ENCODE data around the gene FOSL2.

Gene FOSL2

DNA sequence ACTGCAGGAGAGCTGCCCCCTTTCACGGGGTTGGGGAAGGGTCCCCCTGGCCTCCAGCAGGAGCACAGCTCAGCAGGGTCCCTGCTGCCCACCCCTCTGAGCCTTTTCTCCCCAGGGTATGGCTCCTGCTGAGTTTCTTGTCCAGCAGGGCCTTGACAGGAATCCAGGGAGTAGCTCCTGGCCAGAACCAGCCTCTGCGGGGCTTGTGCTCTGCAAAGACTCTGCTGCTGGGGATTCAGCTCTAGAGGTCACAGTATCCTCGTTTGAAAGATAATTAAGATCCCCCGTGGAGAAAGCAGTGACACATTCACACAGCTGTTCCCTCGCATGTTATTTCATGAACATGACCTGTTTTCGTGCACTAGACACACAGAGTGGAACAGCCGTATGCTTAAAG is 21.2 kb downstream of the FOSL2 start:
- DNase-seq: no peak

DNA sequence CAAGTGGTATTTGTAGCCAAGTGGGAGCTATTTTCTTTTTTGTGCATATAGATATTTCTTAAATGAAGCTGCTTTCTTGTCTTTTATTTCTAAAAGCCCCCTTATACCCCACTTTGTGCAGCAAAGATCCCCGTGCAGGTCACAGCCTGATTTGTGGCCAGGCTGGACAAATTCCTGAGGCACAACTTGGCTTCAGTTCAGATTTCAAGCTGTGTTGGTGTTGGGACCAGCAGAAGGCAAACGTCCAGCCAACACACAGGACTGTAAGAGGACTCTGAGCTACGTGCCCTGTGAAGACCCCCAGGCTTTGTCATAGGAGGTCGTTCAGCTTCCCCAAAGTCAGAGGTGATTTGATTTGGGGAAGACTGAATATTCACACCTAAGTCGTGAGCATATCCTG is 21.9 kb downstream of the FOSL2 start:
- DNase-seq: no peak

- DNase-seq: no peak
These were observed 22.4 kb downstream of the FOSL2 start for GRCh38 chr2:28415010-28415409.

DNA sequence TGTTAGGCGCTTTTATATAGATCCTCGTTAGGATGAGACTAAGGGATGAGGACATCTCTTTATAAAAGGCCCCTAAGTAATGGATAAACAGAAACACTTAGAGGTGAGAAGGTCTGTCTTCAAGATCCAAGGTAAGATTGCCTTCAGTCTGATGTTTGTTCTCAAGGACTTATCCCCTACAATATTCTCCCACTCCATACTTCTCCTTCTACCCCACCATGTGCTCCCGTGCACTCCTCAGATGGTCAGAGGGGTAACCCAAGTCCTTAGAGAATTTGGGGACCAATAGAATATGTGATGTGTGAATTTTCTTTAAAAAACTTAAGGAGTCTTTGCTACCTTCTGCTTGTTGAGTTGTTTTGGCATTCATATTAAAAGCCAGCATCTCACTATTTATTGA is 23.1 kb downstream of the FOSL2 start:
- DNase-seq: no peak

- no peak for DNase-seq
These were observed 26.3 kb downstream of the FOSL2 start for GRCh38 chr2:28419003-28419402.

- DNase-seq: no peak
These were observed 27.0 kb downstream of the FOSL2 start for GRCh38 chr2:28419443-28420270.

GRCh38 chr2:28420722-28421121 is 28.1 kb downstream of the FOSL2 start:
- no peak for DNase-seq

- peak; percentile 28 for DNase-seq
These were observed 30.5 kb downstream of the FOSL2 start for GRCh38 chr2:28422908-28423741.

DNA sequence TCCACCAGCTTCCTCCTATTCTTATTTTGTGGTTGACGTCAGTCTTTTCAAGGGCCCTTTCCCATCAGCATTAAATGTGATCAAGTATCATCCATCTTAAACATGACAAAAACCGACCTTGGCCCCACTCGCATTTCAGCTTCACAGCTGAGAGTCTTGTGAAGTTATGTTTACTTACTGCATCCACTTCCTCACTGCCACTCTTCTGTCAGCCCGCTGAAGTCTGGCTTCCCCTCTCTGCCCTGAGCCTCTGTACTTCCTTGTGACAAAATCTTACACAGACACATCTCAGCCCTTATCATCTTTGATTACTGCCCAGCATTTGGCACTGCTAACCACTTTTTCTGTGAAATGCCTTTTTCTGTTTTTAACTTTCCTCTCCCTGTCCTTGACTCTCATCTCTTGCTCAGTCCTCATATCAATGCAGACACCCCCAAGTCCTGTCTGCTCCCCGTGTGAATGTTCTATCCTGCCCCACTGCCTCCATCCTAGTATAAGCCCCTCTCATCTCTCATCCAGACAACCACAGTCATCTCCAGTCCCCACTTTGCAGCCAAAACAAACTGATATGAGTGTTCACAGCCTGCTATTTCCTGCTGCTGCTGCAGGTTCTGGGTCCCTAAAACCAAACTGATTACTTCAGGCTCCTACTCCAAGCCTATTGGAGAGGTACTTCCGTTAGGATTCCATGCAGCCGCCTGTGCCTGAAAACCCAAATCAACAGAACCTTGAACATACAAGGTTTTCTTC is 31.4 kb downstream of the FOSL2 start:
- DNase-seq: peak; percentile 26

GRCh38 chr2:28424799-28425463 is 32.3 kb downstream of the FOSL2 start:
- no peak for DNase-seq

- no peak for DNase-seq
These were observed 32.8 kb downstream of the FOSL2 start for GRCh38 chr2:28425464-28425835.

- no peak for DNase-seq
These were observed 35.2 kb downstream of the FOSL2 start for GRCh38 chr2:28427741-28428415.

- DNase-seq: no peak
These were observed 35.8 kb downstream of the FOSL2 start for GRCh38 chr2:28428486-28428885.

GRCh38 chr2:28429636-28430376 is 37.1 kb downstream of the FOSL2 start:
- no peak for DNase-seq

GRCh38 chr2:28430377-28430765 is 37.7 kb downstream of the FOSL2 start:
- no peak for DNase-seq

DNA sequence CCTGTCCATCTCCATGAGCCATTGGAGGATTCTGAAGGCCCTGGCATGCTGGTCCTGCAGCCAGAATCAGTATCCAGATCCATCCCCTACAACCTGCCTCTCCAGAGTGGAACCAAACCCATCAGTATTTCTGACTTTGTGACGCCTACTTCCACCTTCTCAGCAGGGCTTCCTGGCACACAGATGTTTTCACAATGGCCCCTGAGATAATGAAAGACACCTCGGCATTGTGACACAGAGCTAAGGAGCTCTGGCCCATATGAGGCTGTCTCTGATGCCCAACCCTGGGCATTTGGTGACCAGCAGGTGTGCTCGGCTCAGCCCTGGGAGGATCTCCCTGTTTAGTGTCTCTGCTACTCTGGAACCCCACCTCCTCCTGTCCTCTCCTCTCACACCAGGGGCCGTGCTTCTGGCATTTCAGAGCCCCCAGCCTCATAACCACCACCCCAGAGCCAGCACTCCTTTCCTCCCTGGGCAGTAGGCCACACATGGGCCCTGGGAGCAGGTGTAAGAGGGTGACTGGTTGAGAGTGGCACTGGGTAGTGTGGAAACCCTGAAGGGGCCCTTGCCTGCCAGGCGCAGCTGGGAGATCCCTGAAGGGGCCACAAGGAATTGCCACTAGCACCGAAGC is 38.2 kb downstream of the FOSL2 start:
- no peak for DNase-seq

GRCh38 chr2:28431741-28432140 is 39.1 kb downstream of the FOSL2 start:
- DNase-seq: no peak

GRCh38 chr2:28432362-28432761 is 39.7 kb downstream of the FOSL2 start:
- DNase-seq: no peak

- DNase-seq: no peak
These were observed 40.6 kb downstream of the FOSL2 start for GRCh38 chr2:28433215-28433614.

- DNase-seq: no peak
These were observed 41.4 kb downstream of the FOSL2 start for GRCh38 chr2:28433935-28434599.

GRCh38 chr2:28434600-28434989 is 41.9 kb downstream of the FOSL2 start:
- no peak for DNase-seq
